Left forelimb (tissue), 1 donor: ENCODE data around the gene KIDINS220.

Experiments
- DNase-seq: peaks from one replicate; pipeline ENCODE4 v3.0.0-alpha.2; 2018; ENCODE audit warnings: low spot score

KIDINS220 gene

DNA sequence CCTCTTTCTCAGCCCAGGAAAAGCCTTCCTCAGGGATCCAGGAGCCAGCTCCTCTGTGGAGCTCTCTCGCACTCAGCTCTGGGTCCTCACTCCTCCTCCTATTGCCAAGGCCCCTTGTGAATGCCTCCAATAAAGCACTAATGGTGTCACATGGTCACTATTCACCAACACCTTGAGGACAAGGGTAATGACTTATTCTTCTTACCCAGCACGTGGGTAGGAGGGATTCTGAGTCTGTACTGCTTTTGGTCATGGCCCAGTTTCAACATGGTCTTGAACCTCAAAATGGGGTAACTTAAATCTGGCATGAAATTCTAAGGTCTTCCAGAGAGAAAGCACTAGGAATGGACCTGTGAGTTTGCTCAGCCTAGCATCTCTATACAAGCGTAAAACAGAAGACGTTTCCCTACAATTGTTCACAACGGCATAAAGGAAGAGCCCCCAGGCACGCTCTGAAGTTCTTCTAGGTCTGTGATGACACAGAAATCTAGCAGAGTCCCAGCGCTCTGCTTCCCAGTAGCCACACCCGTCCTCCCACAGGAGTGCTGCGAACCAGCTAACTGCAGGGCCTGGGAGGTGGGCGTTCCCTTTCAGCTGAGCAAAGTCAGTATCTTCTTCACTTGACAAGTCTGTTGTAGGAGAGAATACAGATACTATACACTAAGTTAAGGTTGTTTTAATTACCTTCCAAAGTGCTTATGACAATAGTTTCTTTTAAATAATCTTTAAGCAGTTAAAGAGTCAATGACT lies 14.6 kb upstream of the KIDINS220 start:
- DNase-seq, result no peak

DNA sequence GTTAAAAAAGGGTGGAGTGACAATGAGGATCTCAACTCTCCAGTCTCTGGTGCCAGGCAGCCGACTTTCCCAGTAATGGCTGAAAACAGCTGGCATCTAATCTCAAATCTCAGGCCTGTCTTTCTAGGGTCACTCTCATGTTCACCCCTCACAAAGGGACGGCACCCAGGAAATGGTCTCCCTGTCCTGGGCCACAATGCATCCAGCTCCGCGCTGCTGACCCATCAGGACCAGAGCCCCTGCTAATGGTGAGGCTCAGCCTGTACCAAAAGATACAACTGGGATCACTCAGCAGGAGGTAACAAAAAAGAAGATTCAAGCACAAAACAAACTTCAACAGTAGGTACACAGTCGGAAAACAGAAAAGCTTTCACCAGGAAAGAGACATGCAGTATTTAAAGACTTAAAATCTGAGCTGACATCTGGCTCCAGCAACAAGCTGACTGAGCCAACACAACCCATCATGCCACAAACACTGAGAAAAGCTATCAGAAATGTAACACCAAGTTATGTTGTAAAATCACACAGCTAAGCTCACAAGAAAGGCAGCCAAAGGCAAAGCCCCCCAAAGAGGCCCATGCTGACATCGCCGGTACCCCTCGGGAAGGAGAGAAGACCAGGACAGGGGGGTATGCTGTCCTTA lies 13.6 kb upstream of the KIDINS220 start:
- DNase-seq, result no peak

- DNase-seq, result no peak
These were observed 11.9 kb upstream of the KIDINS220 start for GRCh38 chr2:8849327-8849726.

DNA sequence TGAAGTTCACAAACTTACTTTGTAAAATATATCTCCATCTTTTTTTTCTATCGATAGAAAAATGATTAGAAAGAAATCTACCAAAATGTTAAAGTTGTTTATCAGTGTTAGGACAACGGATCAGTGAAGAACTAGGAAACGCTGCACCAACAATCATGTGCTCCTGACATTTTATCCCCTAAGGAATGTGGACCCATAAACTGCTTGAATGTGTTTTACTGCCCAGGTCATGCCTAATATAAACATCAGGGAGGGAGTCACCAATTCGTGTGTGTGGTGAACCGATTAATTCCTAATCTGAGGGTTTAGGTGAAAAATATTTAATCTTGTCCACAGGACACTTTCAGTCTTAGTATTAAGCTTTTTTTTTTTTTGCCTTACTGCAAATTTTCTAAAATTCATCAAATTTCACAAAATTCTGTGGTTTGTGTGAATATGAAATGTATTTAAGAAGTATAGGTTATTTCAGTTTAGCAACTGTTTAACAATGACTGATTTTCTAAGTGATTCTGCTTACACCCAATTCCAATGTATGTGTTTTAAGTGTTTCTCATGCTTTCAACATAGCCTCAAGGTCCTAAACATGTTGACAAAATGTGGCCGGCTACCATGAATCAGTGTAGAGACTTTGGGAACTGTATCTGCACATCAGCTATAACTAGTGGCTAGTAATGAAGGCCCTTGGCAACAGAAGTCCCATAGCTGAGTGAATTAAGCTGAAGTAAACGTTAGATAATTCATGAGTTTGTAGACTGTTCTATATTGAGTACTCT lies 11.1 kb upstream of the KIDINS220 start:
- no peak for DNase-seq

- no peak for DNase-seq
These were observed 10.0 kb upstream of the KIDINS220 start for GRCh38 chr2:8847400-8847799.

- DNase-seq, result no peak
These were observed 4.5 kb upstream of the KIDINS220 start for GRCh38 chr2:8841932-8842331.

DNA sequence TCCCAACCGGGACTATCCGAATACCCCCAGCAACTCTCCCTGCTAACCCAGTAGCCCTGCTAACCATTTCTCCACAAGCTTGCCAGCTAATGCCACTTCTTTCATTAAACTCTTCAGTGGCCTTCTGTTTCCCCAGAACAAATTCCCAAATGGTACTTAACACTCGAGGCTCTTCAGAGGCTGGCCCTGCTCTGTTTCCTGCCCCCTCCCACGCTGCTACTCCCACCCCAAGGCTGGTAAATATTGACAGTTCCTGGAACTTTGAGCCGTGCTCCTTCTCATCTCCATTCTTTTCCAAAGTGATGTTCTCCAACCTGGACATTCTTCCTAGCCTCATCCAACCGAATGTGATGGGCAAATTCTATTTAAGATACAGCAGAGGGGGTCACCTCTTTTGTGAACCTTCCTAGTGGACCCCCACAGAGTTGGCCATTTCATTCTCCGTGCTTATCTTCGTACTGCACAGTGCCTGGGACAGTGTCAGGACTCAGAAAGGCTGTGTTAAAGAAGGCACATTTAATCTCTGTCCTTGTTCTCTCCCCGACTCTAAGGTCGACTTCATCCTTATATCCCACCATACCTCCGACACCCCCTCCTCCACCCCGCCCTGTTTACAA lies 3.2 kb upstream of the KIDINS220 start:
- DNase-seq, result no peak

DNA sequence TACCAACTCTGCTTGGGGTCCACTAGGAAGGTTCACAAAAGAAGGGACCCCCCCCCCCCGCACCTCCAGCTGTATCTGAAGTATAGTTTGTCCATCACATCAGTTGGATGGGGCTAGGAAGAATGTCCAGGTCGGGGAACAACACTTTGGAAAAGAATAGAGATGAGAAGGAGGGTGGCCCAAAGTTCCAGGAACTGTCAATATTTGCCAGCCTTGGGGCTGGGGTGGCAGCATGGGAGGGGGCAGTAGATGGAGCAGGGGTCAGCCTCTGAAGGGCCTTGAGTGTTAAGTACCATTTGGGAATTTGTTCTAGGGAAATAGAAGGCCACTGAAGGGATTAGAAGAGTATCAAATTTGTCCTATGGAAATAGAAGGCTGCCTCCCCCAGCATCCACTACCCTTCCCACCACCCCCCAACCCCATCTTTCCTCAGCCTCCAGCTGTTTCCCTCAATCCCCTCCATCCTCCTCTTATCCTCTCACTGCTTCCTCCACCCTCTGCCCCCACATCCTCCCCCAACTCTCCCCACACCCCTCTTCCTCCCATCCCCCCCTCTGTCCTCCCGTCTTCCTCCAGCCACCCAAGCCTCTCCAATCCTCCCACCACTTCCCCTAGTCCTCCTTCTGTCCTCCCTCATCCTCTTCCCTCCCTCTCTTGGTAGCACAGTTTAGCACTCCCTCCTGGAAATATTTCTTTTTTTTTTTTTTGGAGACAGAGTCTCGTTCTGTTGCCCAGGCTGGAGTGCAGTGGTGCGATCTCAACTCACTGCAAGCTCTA lies 2.0 kb upstream of the KIDINS220 start:
- no peak for DNase-seq

DNA sequence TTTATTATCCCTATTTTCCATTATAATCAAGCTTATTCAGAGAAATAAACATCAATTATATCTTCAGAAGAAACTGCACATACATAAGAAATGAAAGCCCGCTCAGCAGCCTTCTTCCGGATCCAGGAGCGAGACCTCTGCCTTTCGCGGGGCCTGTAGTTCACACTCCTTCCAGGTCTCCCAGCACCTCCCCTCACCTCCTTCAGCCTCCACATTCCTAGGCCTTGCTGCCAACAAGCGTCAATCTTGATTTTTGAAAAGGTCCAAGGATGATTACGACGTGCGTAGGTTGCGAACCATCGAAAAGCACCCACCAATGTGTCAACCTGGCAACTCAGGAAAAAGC lies 355 bp upstream of the KIDINS220 start:
- no peak for DNase-seq

GRCh38 chr2:8835279-8835678 lies 2.1 kb downstream of the KIDINS220 start:
- no peak for DNase-seq

- DNase-seq, result no peak
These were observed 3.6 kb downstream of the KIDINS220 start for GRCh38 chr2:8833853-8834252.

DNA sequence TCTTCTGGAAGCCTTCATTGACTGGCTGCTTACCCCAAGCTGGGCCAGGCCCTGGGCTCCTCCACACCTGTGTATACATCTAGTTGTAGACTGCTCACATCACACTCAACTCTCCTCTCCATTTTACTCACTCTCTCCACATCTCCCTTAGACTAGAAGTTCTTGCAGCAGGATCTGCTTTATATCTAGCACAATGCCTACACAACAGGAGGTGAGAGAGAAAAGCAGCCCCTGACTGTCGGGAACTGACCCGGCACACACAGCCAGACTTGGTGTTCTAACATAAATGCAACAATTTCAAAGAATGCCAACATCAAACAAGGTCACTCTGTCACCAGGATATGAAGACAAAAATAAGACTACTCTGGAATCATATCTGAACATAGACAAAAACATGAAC lies 5.9 kb downstream of the KIDINS220 start:
- no peak for DNase-seq

GRCh38 chr2:8827729-8828128 lies 9.7 kb downstream of the KIDINS220 start:
- DNase-seq, result no peak

DNA sequence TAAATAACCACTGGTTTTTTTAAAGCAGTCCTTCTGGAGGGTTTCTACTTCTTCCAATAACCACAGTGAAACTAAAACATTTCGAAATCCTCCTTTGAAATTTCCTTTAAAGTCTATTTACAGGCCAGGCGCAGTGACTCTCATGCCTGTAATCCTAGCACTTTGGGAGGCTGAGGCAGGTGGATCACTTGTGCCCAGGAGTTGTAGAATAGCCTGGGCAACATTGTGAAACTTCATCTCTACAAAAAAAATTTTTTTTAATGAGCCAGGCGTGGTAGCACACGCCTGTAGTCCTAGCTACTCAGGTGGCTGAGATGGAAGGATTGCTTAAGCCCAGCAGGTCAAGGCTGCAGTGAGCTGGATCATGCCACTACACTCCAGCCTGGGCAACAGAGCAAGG lies 15.2 kb downstream of the KIDINS220 start:
- DNase-seq, result no peak

- no peak for DNase-seq
These were observed 15.9 kb downstream of the KIDINS220 start for GRCh38 chr2:8821276-8822217.

- DNase-seq, result no peak
These were observed 17.5 kb downstream of the KIDINS220 start for GRCh38 chr2:8819948-8820347.

DNA sequence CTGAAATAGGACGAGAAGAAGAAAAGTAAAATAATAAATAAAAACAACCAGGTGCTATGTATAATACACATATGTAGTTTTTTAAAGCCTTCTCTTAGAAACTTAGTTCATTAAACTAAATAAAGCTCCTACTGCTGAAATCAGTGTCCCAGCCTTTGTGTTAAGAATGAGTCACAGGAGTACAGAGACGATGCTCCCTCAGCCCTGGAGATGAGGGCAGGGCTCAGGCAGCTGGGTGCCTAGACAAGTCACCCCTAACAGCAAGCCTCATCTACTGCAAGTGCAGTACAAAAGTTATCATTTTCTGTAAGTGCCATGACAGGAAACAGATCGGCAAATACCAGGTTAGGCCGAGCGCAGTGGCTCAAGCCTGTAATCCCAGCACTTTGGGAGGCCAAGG lies 18.2 kb downstream of the KIDINS220 start:
- DNase-seq, result no peak

GRCh38 chr2:8817221-8817620 lies 20.2 kb downstream of the KIDINS220 start:
- DNase-seq, result no peak

DNA sequence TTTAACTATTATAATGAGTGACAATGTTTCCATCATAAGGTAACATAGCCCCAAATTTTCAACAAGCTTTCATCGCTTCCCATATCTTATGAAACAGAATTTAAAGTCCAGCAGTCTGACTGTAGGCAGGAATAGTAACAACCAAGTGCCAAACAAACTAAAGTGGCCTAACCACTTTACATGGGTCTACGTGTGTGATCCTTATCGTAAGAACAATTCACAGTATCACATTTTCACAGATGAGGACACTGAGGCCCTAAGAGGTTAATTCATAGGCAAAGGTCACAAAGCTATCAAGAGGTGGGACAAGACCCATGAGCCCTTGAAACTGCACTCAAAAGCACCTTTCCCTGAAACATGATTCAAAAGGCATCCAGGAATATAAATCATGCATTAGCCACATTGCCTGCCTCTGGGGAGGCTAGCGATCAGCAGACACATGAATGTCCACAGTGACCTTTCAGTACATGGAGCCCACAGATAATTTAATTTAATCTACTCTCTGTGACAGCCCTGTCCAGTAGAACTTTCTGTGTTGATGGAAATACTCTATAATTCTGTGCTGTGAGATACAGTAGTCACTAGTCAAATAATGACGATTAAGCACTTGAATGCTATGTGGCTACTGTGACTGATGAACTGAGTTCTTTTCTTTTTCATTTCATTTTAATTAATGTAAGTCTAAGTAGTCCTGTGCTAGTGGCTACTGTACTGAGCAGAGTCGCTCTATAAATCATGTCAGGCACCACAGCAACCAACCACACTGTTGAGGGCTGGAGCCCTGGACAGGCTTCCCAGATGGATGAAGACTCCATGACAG lies 30.3 kb downstream of the KIDINS220 start:
- no peak for DNase-seq
